Measurements from ENCODE around the gene SEC14L2.

DNA sequence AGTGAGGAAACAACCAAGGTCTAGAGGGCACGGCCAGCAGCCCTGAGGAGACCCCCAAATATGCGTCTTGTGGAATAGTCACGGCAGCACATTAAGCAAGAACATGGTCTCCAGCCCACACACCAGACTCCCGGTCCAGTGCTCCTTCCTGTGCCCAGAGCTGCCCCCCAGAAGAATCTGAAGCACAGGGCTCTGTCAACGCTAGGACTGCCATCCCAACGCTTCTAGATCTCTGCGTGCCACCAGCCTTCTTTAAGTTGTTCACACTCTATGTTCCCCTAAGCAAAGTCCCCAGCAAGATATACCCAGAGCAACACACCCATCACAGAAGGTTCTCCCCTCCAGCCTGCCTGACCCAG lies 3.5 kb upstream of the SEC14L2 start:
- TF ChIP-seq, protein P1, sequence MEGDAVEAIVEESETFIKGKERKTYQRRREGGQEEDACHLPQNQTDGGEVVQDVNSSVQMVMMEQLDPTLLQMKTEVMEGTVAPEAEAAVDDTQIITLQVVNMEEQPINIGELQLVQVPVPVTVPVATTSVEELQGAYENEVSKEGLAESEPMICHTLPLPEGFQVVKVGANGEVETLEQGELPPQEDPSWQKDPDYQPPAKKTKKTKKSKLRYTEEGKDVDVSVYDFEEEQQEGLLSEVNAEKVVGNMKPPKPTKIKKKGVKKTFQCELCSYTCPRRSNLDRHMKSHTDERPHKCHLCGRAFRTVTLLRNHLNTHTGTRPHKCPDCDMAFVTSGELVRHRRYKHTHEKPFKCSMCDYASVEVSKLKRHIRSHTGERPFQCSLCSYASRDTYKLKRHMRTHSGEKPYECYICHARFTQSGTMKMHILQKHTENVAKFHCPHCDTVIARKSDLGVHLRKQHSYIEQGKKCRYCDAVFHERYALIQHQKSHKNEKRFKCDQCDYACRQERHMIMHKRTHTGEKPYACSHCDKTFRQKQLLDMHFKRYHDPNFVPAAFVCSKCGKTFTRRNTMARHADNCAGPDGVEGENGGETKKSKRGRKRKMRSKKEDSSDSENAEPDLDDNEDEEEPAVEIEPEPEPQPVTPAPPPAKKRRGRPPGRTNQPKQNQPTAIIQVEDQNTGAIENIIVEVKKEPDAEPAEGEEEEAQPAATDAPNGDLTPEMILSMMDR (IDR thresholded peaks at IDR 0.05; ENCODE audit: low read length), result no peak
- TF ChIP-seq EZH2 (IDR thresholded peaks at IDR 0.05; ENCODE audit: borderline replicate concordance, low read length), result no peak
